Adipose tissue (tissue), 3 donors: Measurements from ENCODE around the gene SDF4. TPM values are rescaled to one million over a fixed set of nuclear protein-coding genes. Genes with fewer than 3 reads are reported as not detected.
"Not testable (repeated sequence)": the region's sequence is repeated elsewhere in the genome, so short reads cannot be mapped to it uniquely, and the experiment has no call there.

Source experiments
- H3K27ac ChIP-seq: one replicate; pipeline ENCODE4 v1.5.1; 2013; ENCODE audit warnings: low read depth, low read length
- WGBS, 3 donors: extraction: QIAGEN DNeasy Blood & Tissue Kit; methylation state at CpG; one replicate each; pipeline ENCODE4 v1.1.7; 2013; 5-methylcytosine and 5-hydroxymethylcytosine counted together
- polyA plus RNA-seq, 3 donors: library from polyadenylated mRNA; stranded (reverse); fragments of 200-250 nt; gene quantifications; one replicate each; pipeline ENCODE4 v1.2.3, GENCODE V29; 2013
- donor health status: healthy with polysubstance abuse.
- donor health status: Bipolar disorder and iron deficiency.
- donor health status: healthy.

The SDF4 gene
- polyA plus RNA-seq, 3 donors, result 93.9 to 148 (median 101) TPM

- H3K27ac ChIP-seq, result not testable (repeated sequence)
- WGBS, 3 donors, result 84 to 99% (median 96%) methylated on average over 6 of the region's 6 CpGs
These were observed 36.1 kb downstream of the SDF4 start for GRCh38 chr1:1195726-1196125.

GRCh38 chr1:1194723-1195122 lies 37.1 kb downstream of the SDF4 start:
- no peak overlapping the region for H3K27ac ChIP-seq
- 68 to 97% (median 95%) methylated on average over 3 of the region's 3 CpGs for WGBS, 3 donors

- H3K27ac ChIP-seq, result no peak overlapping the region
- WGBS, 3 donors, result 82 to 94% (median 91%) methylated on average over 11 of the region's 11 CpGs
These were observed 40.1 kb downstream of the SDF4 start for GRCh38 chr1:1191734-1192133.

- WGBS, 3 donors, result 43 to 89% (median 51%) methylated on average over 5 of the region's 5 CpGs
- H3K27ac ChIP-seq, result no peak overlapping the region
These were observed 42.7 kb downstream of the SDF4 start for GRCh38 chr1:1189111-1189510.

- no peak overlapping the region for H3K27ac ChIP-seq
These were observed 43.9 kb downstream of the SDF4 start for GRCh38 chr1:1187938-1188337.

- WGBS, 3 donors, result 87 to 91% (median 90%) methylated on average over 31 of the region's 31 CpGs
These were observed 46.6 kb downstream of the SDF4 start for GRCh38 chr1:1185101-1185765.

GRCh38 chr1:1183833-1184775 lies 47.7 kb downstream of the SDF4 start:
- H3K27ac ChIP-seq, result no peak overlapping the region
- WGBS, 3 donors, result 83 to 88% (median 87%) methylated on average over 30 to 32 of the region's 33 CpGs

More at GRCh38 chr1:1185101-1185765, 46.6 kb downstream of the SDF4 start:
- H3K27ac ChIP-seq, result no peak overlapping the region

GRCh38 chr1:1183221-1183747 lies 48.5 kb downstream of the SDF4 start:
- 58 to 73% (median 59%) methylated on average over 14 to 21 of the region's 21 CpGs for WGBS, 3 donors

GRCh38 chr1:1182491-1183220 lies 49.1 kb downstream of the SDF4 start:
- WGBS, 3 donors, result 38 to 78% (median 40%) methylated on average over 38 to 39 of the region's 39 CpGs
- no peak overlapping the region for H3K27ac ChIP-seq

More at GRCh38 chr1:1183221-1183747, 48.5 kb downstream of the SDF4 start:
- H3K27ac ChIP-seq, result no peak overlapping the region

- WGBS, 3 donors, result 58 to 82% (median 67%) methylated on average over 20 to 21 of the region's 21 CpGs
These were observed 49.8 kb downstream of the SDF4 start for GRCh38 chr1:1181938-1182410.

GRCh38 chr1:1181129-1181937 lies 50.5 kb downstream of the SDF4 start:
- no peak overlapping the region for H3K27ac ChIP-seq

More at GRCh38 chr1:1181938-1182410, 49.8 kb downstream of the SDF4 start:
- no peak overlapping the region for H3K27ac ChIP-seq

GRCh38 chr1:1179983-1180861 lies 51.6 kb downstream of the SDF4 start:
- H3K27ac ChIP-seq, result no peak overlapping the region
- 69 to 87% (median 75%) methylated on average over 41 to 51 of the region's 51 CpGs for WGBS, 3 donors

More at GRCh38 chr1:1181129-1181937, 50.5 kb downstream of the SDF4 start:
- WGBS, 3 donors, result 82 to 93% (median 85%) methylated on average over 26 of the region's 26 CpGs

GRCh38 chr1:1179346-1179982 lies 52.3 kb downstream of the SDF4 start:
- H3K27ac ChIP-seq, result no peak overlapping the region
- 80 to 89% (median 84%) methylated on average over 22 to 25 of the region's 25 CpGs for WGBS, 3 donors

- no peak overlapping the region for H3K27ac ChIP-seq
- WGBS, 3 donors, result 86 to 94% (median 90%) methylated on average over 25 to 32 of the region's 32 CpGs
These were observed 52.9 kb downstream of the SDF4 start for GRCh38 chr1:1178794-1179331.

GRCh38 chr1:1177452-1178206 lies 54.2 kb downstream of the SDF4 start:
- WGBS, 3 donors, result 86 to 88% (median 86%) methylated on average over 20 to 21 of the region's 21 CpGs
- H3K27ac ChIP-seq, result no peak overlapping the region
